ENCODE results near the gene GTF2H1.
"Not testable (repeated sequence)": the region's sequence is repeated elsewhere in the genome, so short reads cannot be mapped to it uniquely, and the experiment has no call there.

GTF2H1 gene

GRCh38 chr11:18394928-18395734 lies 72.8 kb downstream of the GTF2H1 start:
- H3K4me3 ChIP-seq (ENCODE audit: control insufficient read depth, low read depth, low read length): peak overlapping the region; percentile 85
- no peak for TF ChIP-seq CTCF (conservative IDR thresholded peaks at IDR 0.05; ENCODE audit: control insufficient read depth, insufficient read depth, low read depth, low read length)
- DNase-seq (ENCODE audit: low read depth): no peak

DNA sequence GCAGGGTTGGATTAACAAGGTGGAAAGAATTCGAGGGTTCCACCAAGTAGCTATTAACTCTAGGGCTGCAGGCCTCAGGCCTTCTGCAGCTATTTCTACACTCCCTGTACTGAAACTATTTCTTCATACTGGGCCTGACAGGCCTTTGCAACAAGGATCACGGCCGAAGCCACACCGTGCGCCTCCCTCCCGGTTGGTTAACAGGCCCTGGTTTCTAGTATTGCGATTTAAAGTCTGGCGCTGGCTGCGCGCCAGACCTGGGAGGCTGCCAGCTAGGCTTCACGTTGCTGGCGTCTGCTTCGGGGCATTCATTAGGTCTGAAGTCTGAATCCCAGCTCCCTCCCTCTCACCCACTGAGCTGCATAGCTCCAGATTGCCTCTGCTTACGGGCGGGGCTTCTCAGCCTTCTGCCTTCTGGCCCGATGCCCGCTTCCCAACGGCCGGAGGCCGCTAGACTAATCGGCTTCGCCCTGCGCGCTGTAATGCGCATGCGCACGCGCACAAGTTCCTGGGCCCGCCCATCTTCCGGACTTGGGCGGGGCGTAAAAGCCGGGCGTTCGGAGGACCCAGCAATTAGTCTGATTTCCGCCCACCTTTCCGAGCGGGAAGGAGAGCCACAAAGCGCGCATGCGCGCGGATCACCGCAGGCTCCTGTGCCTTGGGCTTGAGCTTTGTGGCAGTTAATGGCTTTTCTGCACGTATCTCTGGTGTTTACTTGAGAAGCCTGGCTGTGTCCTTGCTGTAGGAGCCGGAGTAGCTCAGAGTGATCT lies 73.6 kb downstream of the GTF2H1 start:
- H3K4me3 ChIP-seq (ENCODE audit: control insufficient read depth, low read depth, low read length): peak overlapping the region; percentile 85
- TF ChIP-seq CTCF (conservative IDR thresholded peaks at IDR 0.05; ENCODE audit: control insufficient read depth, insufficient read depth, low read depth, low read length): no peak

DNA sequence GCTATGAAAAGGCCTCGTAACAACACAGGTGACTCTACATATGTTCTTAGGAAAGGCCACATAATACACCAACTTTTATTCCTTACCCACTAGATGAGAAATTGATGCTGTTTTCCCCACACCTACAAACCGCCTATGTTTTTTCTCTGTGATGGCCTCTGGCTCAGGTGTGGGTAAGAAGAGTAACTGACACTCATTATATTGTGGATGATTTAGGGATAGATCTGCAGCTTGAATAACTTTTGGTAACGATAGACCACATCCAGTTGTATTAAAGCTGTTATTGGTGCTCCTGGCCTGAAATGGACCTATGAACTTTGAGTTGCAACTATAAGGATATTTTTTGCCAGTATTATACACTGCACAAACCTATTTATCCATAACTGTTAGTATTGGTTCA lies 75.6 kb downstream of the GTF2H1 start:
- H3K4me3 ChIP-seq (ENCODE audit: control insufficient read depth, low read depth, low read length): no peak overlapping the region
- no peak for TF ChIP-seq CTCF (conservative IDR thresholded peaks at IDR 0.05; ENCODE audit: control insufficient read depth, insufficient read depth, low read depth, low read length)
- no peak for DNase-seq (ENCODE audit: low read depth)

More for the DNA sequence above, 73.6 kb downstream of the GTF2H1 start:
- DNase-seq (ENCODE audit: low read depth): peak; percentile 100

GRCh38 chr11:18401077-18401476 lies 78.7 kb downstream of the GTF2H1 start:
- not testable (repeated sequence) for DNase-seq (ENCODE audit: low read depth); H3K4me3 ChIP-seq (ENCODE audit: control insufficient read depth, low read depth, low read length)

DNA sequence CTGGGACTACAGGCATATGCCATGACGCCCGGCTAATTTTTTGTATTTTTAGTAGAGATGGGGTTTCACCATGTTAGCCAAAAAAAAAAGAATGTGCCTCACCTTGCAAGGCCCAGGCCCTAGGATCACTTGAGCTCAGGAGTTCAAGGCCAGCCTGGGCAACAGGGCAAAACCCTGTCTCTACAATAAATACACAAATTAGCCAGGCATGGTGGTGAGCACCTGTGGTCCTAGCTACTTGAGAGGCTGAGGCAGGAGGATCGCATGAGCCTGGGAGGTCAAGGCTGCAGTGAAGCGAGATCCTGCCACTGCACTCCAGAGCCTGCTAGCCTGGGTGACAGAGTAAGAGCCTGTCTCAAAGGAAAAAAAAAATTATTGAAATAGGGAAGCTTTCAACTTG lies 81.7 kb downstream of the GTF2H1 start:
- no peak overlapping the region for H3K4me3 ChIP-seq (ENCODE audit: control insufficient read depth, low read depth, low read length)
- TF ChIP-seq CTCF (conservative IDR thresholded peaks at IDR 0.05; ENCODE audit: control insufficient read depth, insufficient read depth, low read depth, low read length): no peak
- DNase-seq (ENCODE audit: low read depth): no peak

- DNase-seq (ENCODE audit: low read depth): peak; percentile 44
- not testable (repeated sequence) for H3K4me3 ChIP-seq (ENCODE audit: control insufficient read depth, low read depth, low read length)
Observed at GRCh38 chr11:18407400-18407799, 85.0 kb downstream of the GTF2H1 start.

- DNase-seq (ENCODE audit: low read depth): no peak
- no peak overlapping the region for H3K4me3 ChIP-seq (ENCODE audit: control insufficient read depth, low read depth, low read length)
- TF ChIP-seq CTCF (conservative IDR thresholded peaks at IDR 0.05; ENCODE audit: control insufficient read depth, insufficient read depth, low read depth, low read length): no peak
Observed at GRCh38 chr11:18408558-18409291, 86.4 kb downstream of the GTF2H1 start.
